HL-60 (cell line): ENCODE data around the gene SMARCA4.

Experiments
- DNase-seq, 2 experiments: peaks; one replicate each; pipeline ENCODE4 v3.0.0-alpha.2; 2010 to 2020; ENCODE audit warnings: low read depth in 1 of 2, low spot score in 1 of 2
- H3K27ac ChIP-seq: fragments of 250-450 bp; sonication (Bioruptor Pico); replicated peaks from 2 replicates; pipeline ENCODE4 v1.5.1; 2020; ENCODE audit warnings: mild to moderate bottlenecking, moderate library complexity
- H3K27me3 ChIP-seq: fragments of 250-450 bp; sonication (Bioruptor Pico); 2 replicates; pipeline ENCODE4 v1.5.1; 2021; ENCODE audit warnings: mild to moderate bottlenecking, moderate library complexity; ENCODE audit not compliant: insufficient read depth, poor library complexity, severe bottlenecking
- H3K4me3 ChIP-seq: replicated peaks from 2 replicates; pipeline ENCODE4 v1.5.1; 2011; ENCODE audit warnings: mild to moderate bottlenecking, control low read depth, low read length; ENCODE audit not compliant: insufficient read depth
- GABPA ChIP-seq: IDR thresholded peaks from 2 replicates; pipeline ENCODE4 v1.6.1; 2012; ENCODE audit warnings: low read depth
- POLR2AphosphoS5 ChIP-seq: IDR thresholded peaks from 2 replicates; pipeline ENCODE4 v1.6.1; 2012; ENCODE audit warnings: low read depth
- SPI1 ChIP-seq: IDR thresholded peaks from 2 replicates; pipeline ENCODE4 v1.6.1; 2012; ENCODE audit warnings: low read depth, mild to moderate bottlenecking, borderline replicate concordance
- TF ChIP-seq, protein P1 (sequence below): IDR thresholded peaks from 2 replicates; pipeline ENCODE4 v1.6.1; 2012; ENCODE audit warnings: low read depth; ENCODE audit not compliant: insufficient replicate concordance
- TF ChIP-seq, protein P2 (sequence below): IDR thresholded peaks from one replicate; pipeline ENCODE4 v1.5.1; 2011; ENCODE audit warnings: low read length, control low read depth, inconsistent platforms; ENCODE audit not compliant: insufficient read depth

SMARCA4 gene

DNA sequence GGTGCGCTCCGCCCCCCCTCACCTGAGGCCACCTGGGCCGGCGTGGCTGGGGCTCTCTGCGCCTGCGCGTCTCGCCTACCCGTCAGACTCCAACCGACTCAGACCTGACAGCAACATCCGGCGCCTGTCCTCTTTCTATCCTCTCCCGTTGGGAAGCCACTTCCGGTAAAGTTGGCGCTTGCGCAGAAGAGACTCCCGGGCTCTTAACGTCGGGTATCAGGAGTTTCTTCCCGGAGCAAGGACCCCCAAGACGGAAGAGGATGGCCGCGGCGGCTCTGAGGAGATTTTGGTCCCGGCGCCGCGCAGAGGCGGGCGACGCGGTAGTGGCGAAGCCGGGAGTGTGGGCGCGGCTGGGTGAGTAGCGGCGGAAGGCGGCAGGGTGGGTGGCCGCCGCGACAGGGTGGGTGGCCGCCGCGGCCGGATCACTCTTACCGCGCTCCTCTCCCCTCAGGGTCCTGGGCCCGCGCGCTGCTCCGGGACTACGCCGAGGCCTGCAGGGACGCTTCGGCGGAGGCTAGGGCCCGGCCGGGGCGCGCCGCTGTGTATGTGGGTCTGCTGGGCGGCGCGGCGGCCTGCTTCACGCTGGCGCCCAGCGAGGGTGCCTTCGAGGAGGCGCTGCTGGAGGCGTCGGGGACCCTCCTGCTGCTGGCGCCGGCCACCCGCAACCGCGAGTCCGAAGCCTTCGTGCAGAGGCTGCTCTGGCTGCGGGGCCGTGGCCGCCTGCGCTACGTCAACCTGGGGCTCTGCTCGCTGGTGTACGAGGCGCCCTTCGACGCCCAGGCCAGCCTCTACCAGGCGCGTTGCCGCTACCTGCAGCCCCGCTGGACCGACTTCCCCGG is 32.0 kb upstream of the SMARCA4 start, which contains the start of the genes TIMM29 and YIPF2:
Gene TIMM29 (plus strand): TSS at position 249 of the 839 bp plus-strand sequence. CDS start 12 bp downstream, at position 261.
Gene YIPF2 (minus strand): TSS at position 77 of the 839 bp plus-strand sequence. CDS start 229 bp downstream, outside the sequence.
- Histone ChIP-seq H3K4me3 (peak within 1 kb of the TSS; percentile 98), H3K27ac (peak within 1 kb of the TSS; percentile 76), H3K27me3 (no peaks in the 10 kb centered on the region)
- peak; percentile 92 to 99 for DNase-seq
- TF ChIP-seq SPI1 (peak; percentile 21; the same call in 1 of the 2 replicates), POLR2AphosphoS5 (peak; percentile 62; the same call in 1 of the 2 replicates), GABPA (peak; percentile 99)
- TF ChIP-seq, protein P1, sequence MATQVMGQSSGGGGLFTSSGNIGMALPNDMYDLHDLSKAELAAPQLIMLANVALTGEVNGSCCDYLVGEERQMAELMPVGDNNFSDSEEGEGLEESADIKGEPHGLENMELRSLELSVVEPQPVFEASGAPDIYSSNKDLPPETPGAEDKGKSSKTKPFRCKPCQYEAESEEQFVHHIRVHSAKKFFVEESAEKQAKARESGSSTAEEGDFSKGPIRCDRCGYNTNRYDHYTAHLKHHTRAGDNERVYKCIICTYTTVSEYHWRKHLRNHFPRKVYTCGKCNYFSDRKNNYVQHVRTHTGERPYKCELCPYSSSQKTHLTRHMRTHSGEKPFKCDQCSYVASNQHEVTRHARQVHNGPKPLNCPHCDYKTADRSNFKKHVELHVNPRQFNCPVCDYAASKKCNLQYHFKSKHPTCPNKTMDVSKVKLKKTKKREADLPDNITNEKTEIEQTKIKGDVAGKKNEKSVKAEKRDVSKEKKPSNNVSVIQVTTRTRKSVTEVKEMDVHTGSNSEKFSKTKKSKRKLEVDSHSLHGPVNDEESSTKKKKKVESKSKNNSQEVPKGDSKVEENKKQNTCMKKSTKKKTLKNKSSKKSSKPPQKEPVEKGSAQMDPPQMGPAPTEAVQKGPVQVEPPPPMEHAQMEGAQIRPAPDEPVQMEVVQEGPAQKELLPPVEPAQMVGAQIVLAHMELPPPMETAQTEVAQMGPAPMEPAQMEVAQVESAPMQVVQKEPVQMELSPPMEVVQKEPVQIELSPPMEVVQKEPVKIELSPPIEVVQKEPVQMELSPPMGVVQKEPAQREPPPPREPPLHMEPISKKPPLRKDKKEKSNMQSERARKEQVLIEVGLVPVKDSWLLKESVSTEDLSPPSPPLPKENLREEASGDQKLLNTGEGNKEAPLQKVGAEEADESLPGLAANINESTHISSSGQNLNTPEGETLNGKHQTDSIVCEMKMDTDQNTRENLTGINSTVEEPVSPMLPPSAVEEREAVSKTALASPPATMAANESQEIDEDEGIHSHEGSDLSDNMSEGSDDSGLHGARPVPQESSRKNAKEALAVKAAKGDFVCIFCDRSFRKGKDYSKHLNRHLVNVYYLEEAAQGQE = no peak

DNA sequence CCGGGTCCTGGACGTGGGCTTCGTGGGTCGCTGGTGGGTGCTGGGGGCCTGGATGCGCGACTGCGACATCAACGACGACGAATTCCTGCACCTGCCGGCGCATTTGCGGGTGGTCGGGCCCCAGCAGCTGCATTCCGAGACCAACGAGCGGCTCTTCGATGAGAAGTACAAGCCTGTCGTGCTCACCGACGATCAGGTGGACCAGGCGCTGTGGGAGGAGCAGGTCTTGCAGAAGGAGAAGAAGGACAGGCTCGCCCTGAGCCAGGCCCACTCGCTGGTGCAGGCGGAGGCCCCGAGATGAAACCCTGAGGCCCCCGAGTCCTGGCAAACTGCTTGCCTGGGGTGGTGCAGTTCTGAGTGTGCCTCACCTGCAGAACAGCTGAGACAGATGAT is 31.4 kb upstream of the SMARCA4 start:
- Histone ChIP-seq H3K27me3 (no peaks in the 10 kb centered on the region), H3K27ac (peak overlapping the region; percentile 76), H3K4me3 (peak overlapping the region; percentile 98)
- TF ChIP-seq, protein P1 = no peak
- TF ChIP-seq POLR2AphosphoS5 (no peak), GABPA (no peak), SPI1 (no peak)
- TF ChIP-seq, protein P2, sequence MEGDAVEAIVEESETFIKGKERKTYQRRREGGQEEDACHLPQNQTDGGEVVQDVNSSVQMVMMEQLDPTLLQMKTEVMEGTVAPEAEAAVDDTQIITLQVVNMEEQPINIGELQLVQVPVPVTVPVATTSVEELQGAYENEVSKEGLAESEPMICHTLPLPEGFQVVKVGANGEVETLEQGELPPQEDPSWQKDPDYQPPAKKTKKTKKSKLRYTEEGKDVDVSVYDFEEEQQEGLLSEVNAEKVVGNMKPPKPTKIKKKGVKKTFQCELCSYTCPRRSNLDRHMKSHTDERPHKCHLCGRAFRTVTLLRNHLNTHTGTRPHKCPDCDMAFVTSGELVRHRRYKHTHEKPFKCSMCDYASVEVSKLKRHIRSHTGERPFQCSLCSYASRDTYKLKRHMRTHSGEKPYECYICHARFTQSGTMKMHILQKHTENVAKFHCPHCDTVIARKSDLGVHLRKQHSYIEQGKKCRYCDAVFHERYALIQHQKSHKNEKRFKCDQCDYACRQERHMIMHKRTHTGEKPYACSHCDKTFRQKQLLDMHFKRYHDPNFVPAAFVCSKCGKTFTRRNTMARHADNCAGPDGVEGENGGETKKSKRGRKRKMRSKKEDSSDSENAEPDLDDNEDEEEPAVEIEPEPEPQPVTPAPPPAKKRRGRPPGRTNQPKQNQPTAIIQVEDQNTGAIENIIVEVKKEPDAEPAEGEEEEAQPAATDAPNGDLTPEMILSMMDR = no peak
- DNase-seq = peak in 1 of 2 experiments; percentile 36

DNA sequence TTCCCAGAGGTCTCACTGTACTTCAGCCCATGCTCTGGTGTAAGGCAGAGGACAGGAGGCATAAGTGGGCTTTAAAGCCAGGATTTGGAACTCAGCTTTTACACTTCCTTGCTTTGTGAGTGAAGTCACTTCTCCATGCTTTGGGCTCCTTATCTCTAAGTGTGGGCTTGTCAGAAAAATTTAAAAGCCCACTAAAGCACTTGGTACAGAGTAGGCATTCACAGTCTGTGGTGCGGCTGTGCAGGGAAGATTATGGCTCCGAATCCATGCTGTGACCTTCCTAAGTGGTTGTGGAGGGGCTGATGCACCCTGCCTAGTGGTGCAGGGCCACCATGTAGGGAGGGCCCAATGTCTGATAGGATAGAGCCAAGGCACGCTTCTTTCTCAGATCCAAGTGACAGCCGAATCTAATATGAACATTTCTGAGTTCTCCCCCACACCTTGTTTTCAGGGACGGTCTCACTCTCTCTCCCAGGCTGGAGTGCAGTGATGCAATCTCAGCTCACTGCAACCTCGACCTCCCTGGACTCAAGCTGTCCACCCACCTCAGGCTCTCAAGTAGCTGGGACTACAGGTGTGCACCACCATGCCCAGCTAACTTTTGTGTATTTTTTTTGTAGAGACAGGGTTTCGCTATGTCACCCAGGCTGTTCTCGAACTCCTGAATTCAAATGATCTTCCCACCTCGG is 25.3 kb upstream of the SMARCA4 start:
- Histone ChIP-seq H3K27me3 (no peaks in the 10 kb centered on the region), H3K4me3 (no peak overlapping the region), H3K27ac (no peak overlapping the region)
- TF ChIP-seq, protein P2 = no peak
- TF ChIP-seq, protein P1 = no peak
- TF ChIP-seq POLR2AphosphoS5 (no peak), GABPA (no peak), SPI1 (no peak)
- DNase-seq = no peak
